MCF 10A (cell line): ENCODE measurements around the gene GPR35. TPM values are rescaled to one million over a fixed set of nuclear protein-coding genes. Genes with fewer than 3 reads are reported as not detected.

Experiments used
- BruUV-seq: library from RNA; stranded (reverse); fragments of 400-500 nt; replicated peaks from 2 replicates; lab custom pipeline; 2021; lab: Mats Ljungman, UMichigan
- CTCF ChIA-PET: fragments of 300-600 bp; sonication (Branson Sonifier 250); formaldehyde crosslinking; extraction: SDS; loops from one replicate; lab custom pipeline; 2021; ENCODE audit warnings: antibody characterized with exemption, inconsistent platforms; lab: Yijun Ruan, JAX
- POLR2A ChIA-PET: fragments of 300-600, 350-650 bp; sonication (Branson Sonifier 250); formaldehyde crosslinking; extraction: SDS; loops from one replicate; lab custom pipeline; 2020; ENCODE audit warnings: antibody characterized with exemption, inconsistent platforms; lab: Yijun Ruan, JAX
- DNase-seq: peaks from one replicate; pipeline ENCODE4 v3.0.0-alpha.2; 2018; ENCODE audit not compliant: unreplicated experiment
- H3K27ac Mint-ChIP-seq: one replicate; pipeline ENCODE4 v1.8.0; 2022; ENCODE audit warnings: mild to moderate bottlenecking, low read depth, mixed read lengths; ENCODE audit not compliant: unreplicated experiment
- H3K27me3 Mint-ChIP-seq: one replicate; pipeline ENCODE4 v1.8.0; 2022; ENCODE audit warnings: mixed read lengths; ENCODE audit not compliant: insufficient read depth, unreplicated experiment
- H3K36me3 Mint-ChIP-seq: one replicate; pipeline ENCODE4 v1.8.0; 2022; ENCODE audit warnings: mild to moderate bottlenecking, moderate library complexity, mixed read lengths; ENCODE audit not compliant: insufficient read depth, unreplicated experiment
- H3K4me1 Mint-ChIP-seq: one replicate; pipeline ENCODE4 v1.8.0; 2022; ENCODE audit warnings: mixed read lengths; ENCODE audit not compliant: insufficient read depth, unreplicated experiment
- H3K4me3 Mint-ChIP-seq: one replicate; pipeline ENCODE4 v1.8.0; 2022; ENCODE audit warnings: mild to moderate bottlenecking, moderate library complexity, mixed read lengths; ENCODE audit not compliant: unreplicated experiment
- H3K9me3 Mint-ChIP-seq: one replicate; pipeline ENCODE4 v1.8.0; 2022; ENCODE audit warnings: mixed read lengths; ENCODE audit not compliant: unreplicated experiment
- CTCF ChIP-seq: fragments of 200-600 bp; IDR thresholded peaks from one replicate; pipeline ENCODE4 v1.8.0; 2022; ENCODE audit warnings: antibody characterized with exemption, mild to moderate bottlenecking; ENCODE audit not compliant: unreplicated experiment
- intact Hi-C: fragments of 100-400 bp; cut with micrococcal nuclease; formaldehyde crosslinking; loops from 2 replicates; pipeline ENCODE4 v1.14.1; 2022
- total RNA-seq: library from RNA; stranded (reverse); gene quantifications from 2 replicates; pipeline ENCODE4 v1.2.3, GENCODE V29; 2022

Gene GPR35
- total RNA-seq, 1 experiment from 2014 or later: 0.42 TPM

GRCh38 chr2:240629619-240629967 is 4.3 kb downstream of the GPR35 start:
- TF ChIP-seq CTCF: no peak
- Mint-ChIP-seq H3K27me3 (no peaks in the 10 kb centered on the region), H3K9me3 (peaks cover 14% of the 10 kb centered on the region), H3K27ac (no peak overlapping the region), H3K4me1 (no peaks in the 10 kb centered on the region), H3K36me3 (no peaks in the 10 kb centered on the region), H3K4me3 (no peak overlapping the region)
- intact Hi-C loops: no loop called here
- ChIA-PET POLR2A (interaction anchor here (0.6 kb wide), 1 partner anchor 21 kb away, joined by 3 read pairs; no protein-coding TSS in a partner anchor), CTCF (no interaction called here)
- no peak for DNase-seq
- no TSS peak for BruUV-seq

DNA sequence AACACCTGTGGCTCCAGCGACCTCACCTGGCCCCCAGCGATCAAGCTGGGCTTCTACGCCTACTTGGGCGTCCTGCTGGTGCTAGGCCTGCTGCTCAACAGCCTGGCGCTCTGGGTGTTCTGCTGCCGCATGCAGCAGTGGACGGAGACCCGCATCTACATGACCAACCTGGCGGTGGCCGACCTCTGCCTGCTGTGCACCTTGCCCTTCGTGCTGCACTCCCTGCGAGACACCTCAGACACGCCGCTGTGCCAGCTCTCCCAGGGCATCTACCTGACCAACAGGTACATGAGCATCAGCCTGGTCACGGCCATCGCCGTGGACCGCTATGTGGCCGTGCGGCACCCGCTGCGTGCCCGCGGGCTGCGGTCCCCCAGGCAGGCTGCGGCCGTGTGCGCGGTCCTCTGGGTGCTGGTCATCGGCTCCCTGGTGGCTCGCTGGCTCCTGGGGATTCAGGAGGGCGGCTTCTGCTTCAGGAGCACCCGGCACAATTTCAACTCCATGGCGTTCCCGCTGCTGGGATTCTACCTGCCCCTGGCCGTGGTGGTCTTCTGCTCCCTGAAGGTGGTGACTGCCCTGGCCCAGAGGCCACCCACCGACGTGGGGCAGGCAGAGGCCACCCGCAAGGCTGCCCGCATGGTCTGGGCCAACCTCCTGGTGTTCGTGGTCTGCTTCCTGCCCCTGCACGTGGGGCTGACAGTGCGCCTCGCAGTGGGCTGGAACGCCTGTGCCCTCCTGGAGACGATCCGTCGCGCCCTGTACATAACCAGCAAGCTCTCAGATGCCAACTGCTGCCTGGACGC is 4.9 kb downstream of the GPR35 start:
- Mint-ChIP-seq H3K27ac (no peak overlapping the region), H3K4me1 (no peaks in the 10 kb centered on the region), H3K9me3 (peaks cover 14% of the 10 kb centered on the region), H3K27me3 (no peaks in the 10 kb centered on the region), H3K36me3 (no peaks in the 10 kb centered on the region), H3K4me3 (no peak overlapping the region)
- intact Hi-C loops: no loop called here
- no peak for TF ChIP-seq CTCF
- ChIA-PET CTCF (no interaction called here), POLR2A (no interaction called here)
- DNase-seq: no peak
- BruUV-seq: no TSS peak

- TF ChIP-seq CTCF: no peak
- Mint-ChIP-seq H3K36me3 (no peaks in the 10 kb centered on the region), H3K4me3 (no peak overlapping the region), H3K4me1 (no peaks in the 10 kb centered on the region), H3K27me3 (no peaks in the 10 kb centered on the region), H3K9me3 (peaks cover 14% of the 10 kb centered on the region), H3K27ac (no peak overlapping the region)
- POLR2A ChIA-PET: no interaction called here
- BruUV-seq: no TSS peak
- no peak for DNase-seq
- intact Hi-C loops: no loop called here
- CTCF ChIA-PET: no interaction called here
These were observed 5.7 kb downstream of the GPR35 start for GRCh38 chr2:240630771-240631547.

DNA sequence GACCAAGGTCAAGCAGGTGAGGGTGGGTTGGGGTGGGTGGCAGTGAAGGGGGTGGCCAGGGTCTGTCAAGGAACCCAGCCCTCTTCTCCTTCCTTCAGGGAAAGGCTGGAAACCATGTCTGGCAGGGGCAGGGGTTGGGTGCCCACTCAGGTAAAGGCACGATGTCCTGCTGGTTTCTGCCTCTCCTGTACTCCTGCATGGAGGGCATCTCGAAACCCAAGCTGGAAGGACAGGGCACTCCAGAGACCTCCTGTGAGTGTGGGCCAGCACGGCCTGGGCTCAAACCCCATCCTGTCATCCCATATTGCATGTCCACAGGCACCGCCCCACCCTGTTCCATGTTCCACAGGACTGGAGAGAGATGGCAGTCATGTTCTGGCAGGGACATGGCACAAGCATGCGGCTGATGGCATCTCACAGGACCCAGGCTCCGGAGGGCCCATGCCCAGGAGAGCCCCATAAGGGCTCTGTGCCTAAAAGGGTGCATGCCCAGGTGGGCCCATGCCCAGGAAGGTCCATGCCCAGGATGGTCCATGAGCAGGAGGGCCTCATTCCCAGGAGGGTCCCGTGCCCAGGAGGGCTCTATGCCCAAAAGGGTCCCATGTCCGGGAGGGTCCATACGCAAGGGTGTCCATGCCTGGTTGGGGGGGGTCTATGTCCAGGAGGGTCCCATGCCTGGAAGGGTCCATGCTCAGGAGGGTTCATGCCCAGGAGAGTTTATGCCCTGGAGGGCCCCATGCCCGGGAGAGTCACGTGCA is 6.4 kb downstream of the GPR35 start:
- ChIA-PET POLR2A (no interaction called here), CTCF (no interaction called here)
- Mint-ChIP-seq H3K9me3 (peaks cover 14% of the 10 kb centered on the region), H3K36me3 (no peaks in the 10 kb centered on the region), H3K4me3 (no peak overlapping the region), H3K4me1 (no peaks in the 10 kb centered on the region), H3K27ac (no peak overlapping the region), H3K27me3 (no peaks in the 10 kb centered on the region)
- no peak for TF ChIP-seq CTCF
- no TSS peak for BruUV-seq
- DNase-seq: no peak
- intact Hi-C loops: no loop called here
